GM19035 (cell line): Measurements from ENCODE around the gene IMPDH2.

Experiments used
- ATAC-seq: cut with Tn5 transposase; IDR thresholded peaks from one replicate; pipeline ENCODE4 v1.9.1; 2021; ENCODE audit not compliant: unreplicated experiment

IMPDH2 gene

DNA sequence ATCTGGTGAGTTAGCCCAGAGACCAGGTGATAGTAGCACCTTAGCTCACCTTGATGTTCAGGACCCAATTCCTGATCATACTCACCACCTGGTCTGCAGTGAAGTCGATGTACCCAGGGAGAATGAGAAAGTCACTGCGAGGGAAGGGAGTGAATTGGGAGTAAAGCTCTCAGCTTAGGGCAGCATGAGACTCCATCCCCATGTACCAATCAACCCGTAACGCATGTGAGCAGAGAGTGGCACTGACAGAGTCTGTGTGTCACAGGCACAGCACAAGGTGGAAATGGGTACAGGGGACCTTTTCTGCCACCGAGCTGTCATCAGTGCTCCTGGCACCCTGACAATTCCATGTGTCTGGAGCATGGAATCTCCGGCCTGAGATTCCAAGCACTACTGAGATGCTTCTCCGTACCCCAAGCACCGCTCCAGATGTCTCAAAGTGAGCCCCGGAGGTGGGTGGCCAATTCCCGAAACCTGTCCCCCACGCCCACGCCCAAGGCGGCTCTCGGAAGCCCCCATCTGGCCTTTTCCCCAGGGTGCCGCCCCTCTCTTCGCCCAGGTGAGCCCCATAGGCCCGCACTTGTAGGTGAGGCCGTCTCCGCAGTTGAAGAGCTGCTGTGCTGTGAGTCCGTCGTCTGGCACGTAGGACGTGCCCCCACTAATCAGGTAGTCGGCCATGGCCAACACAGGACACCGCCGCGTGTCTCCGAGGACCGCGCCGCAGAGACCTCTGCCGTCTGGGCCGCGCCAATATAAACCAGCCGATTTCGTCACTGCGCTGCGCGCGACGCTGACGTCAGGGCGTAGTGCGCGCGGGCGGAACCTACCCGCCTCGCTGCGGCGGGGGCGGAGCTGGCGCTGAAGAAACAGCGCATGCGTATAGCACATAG, at the start of gene IMPDH2:
IMPDH2 (minus strand) TSS at position 726 of the 890 bp plus-strand sequence; CDS start at position 678, 48 bp downstream.
- peak; percentile 93 for ATAC-seq

DNA sequence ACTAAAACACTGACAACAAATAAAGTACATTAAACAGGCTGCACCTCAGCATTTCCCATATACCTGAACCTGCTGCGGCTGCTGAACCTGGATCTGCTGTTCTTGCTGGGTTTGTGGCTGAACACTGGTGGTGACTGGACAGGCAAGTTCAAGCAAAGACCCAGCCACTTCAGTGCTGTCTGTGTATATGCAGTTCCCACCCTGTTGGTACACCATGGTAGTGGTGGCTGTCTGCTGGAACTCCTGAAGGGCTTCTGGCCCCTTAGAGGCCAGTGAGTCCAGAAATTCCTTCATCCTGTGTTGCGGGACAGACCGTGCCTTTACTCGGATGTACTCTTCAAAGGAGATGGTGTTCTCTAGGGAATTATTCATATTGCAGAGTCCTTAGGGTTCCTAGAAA, 47.4 kb upstream of the IMPDH2 start:
- ATAC-seq: no peak

DNA sequence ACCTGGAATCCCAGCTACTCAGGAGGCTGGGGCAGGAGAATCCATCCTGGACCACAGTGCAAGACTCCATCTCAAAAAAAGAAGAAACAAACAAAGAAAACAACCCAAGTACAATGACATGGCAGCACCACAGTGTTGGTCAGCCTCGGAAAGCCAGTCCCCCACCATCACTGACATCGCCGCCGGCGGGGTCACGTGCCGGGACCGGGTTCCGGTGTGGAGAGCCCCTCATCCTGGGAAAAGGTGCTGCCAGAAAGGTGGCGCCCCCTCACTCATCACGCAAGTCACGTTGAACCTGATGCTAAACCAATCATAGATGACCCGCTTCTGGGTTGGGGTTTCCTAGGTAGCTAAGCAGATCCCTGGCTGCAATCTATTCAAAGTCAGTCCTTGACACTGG, 46.9 kb upstream of the IMPDH2 start:
- ATAC-seq: no peak

DNA sequence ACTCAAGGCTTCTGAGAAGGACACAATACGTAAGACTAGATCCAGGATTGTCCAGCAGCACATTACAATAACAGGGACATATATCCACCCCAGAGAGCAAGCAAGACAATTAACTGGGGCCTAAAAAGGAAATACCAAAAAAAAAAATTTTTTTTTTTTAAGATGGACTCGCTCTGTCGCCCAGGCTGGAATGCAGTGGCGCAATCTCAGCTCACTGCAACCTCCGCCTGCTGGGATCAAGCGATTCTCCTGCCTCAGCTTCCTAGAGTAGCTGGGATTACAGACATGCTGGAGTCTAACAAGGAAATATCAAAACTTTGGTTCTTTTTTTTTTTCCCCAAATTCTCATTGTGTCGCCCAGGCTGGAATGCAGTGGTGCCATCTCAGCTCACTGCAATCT, 28.8 kb upstream of the IMPDH2 start:
- no peak for ATAC-seq

DNA sequence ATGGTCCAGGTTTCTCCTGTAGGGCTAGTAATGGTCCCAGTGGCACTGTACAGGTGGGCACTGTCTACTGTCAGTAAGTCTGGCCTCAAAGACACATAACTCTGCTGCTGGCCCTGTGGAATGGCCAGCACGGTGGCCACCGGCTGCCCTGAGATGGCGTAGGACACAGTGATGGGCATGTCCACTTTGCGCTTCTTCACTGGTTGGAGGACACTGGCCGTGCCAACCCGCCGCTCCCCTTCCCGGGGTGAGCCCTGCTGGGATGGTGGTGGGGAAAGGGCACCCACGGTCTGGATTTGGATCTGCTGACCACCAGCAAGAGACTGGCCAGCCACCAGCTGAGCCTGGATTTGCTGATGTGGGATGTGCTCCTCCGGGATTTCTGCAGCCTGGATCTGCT, 28.1 kb upstream of the IMPDH2 start:
- ATAC-seq: no peak

DNA sequence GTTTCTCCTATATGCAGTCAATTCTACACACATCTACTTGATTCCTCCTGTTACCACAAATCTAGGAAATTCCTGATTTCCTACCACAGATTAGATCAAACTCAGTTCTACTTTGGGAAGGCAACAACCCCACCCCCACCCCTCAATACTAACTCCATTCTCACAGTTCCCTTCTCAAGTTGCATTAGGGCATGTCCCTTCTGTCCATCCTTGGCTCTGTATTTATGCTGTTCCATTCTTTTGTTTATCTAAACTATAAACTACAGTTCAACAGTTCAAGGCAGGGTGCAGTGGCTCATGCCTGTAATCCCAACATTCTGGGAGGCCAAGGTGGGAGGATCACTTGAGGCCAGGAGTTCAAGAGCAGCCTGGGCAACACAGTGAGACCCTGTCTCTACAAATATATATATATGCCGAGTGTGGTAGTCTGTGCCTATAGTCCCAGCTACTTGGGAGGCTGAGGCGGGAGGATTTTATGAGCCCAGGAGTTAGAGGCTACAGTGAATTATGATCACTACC, 25.2 kb upstream of the IMPDH2 start:
- ATAC-seq: no peak

DNA sequence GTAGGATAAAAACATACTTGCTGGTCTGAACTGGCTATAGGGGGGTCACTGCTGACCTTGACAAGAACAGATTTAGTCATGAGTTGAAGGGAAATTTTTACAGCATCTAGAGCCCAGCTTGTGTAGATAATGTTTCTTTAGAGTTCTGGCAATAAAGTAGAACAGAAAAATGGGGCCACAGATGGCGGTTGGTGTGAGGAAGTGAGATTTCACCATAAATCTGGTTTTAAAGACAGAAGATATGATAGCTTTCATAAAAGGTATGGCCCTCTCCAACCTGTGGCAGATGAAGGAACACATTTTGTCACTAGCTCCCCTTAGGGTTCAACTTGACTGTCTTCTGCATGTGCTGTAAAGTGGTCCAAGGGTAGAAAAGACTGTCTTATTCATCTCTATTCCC, 24.3 kb upstream of the IMPDH2 start:
- ATAC-seq: no peak

DNA sequence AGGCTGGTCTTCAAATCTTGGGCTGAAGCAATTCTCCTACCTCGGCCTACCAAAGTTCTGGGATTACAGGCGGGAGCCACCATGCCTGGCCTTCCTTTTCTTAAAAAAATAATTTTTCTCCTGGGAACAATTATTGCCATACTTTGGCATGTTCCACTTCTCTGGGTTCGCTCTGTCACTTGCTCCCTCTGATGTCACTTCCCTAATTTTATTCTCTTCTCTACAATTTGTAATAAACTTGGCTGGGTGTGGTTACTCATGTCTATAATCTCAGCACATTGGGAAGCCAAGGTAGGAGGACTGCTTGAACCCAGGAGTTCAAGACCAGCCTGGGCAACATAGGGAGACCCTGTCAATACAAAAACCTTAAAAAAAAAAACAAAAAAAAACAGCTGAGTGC, 6.1 kb upstream of the IMPDH2 start:
- ATAC-seq: no peak

DNA sequence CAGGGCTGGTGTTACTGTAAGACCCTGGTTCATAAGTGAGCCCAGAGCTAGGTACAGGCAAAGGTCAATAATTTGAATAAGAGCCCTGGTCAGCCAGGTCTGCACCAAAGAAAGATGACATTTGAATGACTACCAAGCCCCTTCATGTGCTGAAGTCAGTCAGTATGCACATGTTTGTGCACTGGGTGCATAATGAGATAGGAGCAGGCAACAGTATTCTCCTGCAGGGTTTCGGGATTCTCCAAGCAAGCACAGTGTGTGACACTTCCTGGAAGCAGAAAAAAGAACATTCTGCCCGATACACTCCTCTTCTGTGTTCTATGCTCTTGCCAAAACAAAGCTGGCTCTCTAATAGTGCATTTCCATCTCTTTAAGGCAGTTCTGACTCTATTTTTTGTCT, 5.5 kb upstream of the IMPDH2 start:
- ATAC-seq: no peak

DNA sequence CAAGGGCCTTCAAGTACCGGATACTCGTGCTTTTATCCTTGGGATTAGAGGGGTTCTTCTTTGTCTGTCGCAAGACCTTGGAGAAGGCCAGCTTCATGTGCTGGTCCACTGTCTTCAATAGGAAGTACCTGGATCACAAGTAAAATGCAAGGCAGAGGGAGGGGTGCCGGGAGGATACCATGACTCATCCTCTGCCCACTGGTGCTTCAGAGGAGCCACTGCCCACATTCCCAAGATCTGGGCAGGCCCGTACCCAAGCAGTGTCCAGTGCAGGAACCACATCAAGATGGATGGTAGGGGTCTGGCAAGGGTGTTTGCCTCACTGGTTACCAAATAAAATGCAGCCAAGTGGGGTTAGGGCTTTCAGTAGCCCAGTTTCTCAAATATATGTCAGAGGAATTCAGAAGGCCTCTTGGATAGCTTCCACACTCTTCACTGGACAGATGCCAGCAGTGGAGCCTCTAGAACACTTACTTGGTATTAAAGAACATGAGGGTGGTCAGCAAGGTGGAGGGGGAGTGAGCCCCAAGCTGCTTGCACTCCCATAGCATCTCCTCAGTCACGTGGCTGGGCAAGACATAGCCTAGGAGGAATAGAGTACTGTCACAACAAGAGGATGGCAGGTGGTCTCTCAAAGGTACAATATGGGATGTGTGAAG, 3.6 kb upstream of the IMPDH2 start:
- ATAC-seq: no peak

DNA sequence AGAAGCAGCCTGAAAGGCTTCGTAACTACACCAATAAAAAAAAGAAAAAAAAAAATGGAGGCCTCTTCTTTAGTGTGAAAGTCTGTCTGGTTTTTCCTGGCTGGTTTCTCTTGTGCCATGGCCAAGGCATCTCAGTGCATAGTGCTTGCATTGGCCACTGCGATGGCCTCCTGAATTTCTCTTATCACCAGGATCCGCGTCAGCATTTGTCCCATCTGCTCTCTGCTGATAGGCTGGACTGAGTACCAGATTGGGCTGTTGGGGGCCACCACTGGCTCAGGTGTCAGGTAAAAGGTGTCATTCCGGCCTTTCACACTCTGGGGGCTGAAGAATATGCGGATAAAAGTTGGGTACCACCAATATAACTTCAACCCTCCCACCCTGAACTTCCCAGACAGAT, 1.1 kb upstream of the IMPDH2 start:
- ATAC-seq: no peak

DNA sequence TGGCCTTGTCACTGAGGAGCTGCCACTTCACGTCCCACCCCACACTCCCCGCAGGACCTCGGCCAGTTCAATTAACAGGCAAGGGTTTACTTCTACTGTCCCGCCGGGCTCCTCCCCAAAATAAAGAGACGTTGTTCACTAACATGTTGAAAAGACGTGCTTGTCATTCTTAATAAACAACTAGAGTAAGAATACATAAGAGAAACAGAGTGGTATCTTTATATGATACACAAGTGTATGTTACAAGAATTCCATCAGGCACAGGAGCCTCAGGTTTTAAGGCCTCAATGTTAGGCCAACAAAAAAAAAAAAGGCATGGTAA, 326 bp upstream of the IMPDH2 start:
- no peak for ATAC-seq

DNA sequence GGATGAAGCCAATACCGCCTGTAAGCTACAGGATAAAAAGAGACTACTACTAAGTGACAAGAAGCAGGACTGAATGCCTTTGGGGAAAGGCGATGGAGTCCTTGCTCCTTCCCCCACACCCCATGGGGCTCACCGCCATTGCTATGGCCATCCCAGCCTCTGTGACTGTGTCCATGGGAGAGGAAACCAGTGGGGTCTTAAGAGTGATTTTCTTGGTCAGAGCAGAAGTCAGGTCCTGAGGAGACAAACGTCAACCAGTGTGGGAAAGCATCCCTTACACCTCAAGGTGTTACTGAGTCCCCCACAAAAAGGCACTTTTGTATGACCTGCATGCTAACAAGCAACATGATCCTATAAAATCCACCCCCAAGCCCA, 913 bp downstream of the IMPDH2 start:
- ATAC-seq: no peak

DNA sequence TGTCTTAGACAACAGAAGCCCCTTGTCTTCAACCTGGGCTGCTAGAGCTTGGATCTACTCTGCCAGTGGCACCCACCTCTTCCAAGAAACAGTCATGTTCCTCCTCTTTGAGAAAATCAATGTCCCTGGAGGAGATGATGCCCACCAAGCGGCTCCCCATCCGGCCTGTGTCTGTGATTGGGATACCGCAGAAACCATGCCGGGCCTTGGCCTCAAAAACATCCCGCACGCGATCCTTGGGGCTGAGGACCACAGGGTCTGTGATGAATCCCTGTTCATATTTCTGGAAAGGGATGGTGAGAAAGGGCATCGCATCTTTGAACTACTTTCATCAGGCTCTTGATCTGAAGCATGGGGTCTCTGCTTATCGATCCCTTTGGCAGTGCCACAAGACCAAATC, 1.6 kb downstream of the IMPDH2 start:
- no peak for ATAC-seq

DNA sequence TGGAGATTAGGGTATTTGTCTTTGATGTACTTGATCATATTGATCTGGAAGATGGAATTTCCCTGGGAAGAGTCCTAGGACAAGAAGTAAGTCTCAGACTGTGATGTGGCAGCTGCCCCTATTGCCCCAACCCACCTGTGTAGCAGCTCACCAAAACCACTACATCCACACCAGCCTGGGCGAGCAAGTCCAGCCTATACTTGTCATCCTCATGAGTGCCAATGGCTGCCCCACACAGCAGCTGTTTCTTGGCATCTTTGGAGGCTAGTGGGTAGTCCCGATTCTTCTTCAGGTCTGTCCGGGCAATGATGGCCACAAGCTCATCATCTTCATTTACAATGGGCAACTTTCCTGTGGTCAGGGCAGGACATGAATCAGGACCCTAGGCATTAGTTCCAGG, 2.7 kb downstream of the IMPDH2 start:
- ATAC-seq: no peak

DNA sequence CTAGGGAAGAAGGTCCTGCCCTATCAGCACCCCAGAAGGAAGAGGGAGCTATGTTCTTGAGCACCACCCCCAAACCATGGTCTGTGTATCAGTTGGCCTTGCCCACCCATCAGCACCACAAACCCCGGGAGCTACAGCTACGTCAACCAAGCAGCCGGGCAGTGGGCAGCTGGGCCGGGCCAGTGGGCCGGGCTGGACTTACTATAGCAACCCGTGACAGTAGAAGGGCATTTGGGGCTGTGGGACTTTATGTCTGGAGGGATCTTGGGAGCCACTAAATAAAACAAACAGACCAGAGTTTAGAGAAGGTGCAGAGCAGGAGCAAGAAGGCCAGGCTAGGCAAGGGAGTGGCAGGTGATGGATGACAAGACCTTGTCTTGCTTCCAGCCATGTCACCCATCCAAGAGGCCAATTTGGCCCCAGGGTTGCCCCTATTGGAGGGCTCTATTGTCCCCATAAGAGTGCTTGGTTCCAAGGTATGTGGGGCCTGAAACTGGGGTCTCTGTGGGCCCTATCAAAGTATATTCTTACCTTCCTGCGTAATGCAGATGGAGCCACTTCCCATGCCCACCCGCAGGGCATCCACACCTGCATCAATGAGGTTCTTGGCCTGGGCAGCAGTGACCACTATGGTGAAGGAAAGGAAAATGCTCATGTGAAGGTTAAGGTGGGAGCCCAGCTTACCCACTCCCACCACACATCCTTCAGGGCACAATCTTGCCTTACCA, 3.2 kb downstream of the IMPDH2 start:
- ATAC-seq: no peak

DNA sequence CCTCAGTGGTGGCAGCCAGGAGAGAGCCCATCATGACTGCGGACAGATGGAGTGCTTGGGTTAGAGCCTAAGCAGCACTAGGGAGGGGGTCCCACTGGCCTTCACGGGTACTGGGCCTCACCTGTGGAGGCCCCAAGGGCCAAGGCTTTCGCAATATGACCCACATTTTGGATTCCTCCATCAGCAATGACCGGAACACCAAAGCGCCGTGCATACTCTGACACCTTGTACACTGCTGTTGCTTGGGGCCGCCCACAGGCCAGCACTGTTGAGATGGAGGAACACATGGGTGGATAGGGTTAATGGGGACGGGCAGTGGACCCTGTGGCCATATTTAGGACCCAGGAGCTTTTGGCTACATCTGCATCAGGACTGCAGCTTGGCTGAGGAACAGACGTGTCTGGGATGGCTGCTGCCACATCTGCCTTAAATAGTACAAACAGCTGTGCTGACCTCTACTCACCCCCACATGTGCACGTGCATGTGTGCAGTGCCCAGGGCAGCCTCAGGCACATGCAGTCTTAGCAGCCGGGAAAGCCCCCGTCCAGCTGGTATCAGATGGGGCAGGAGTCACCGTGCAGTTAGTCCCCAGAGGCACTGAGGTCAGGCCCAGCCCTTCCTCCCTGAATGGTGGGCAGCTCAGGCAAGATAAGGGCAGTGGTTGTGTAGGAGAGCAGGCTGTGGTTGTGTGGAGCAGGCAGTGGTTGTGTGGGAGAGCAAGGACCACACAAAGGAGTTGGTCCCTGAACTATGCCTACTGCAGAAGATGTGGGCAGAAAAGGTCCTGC, 4.0 kb downstream of the IMPDH2 start:
- ATAC-seq: no peak

DNA sequence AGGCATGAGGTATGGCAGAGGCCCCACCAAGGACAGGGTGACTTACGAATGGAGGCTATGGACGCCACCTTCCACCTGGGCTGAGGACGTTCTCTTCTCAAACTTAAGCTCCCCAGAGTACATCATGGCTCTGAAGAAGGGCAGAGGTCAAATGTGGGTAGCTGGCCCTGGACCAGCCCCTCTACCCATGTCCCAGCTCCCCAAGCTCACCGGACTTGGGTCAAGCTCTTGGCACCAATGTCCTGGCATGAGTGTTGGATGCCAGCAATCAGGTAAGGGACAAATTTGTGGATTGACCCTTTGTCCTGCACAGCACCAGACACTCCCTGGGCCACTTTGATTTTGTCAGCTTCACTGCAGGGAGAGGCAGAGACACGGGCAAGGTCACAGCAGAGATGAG, 4.7 kb downstream of the IMPDH2 start:
- no peak for ATAC-seq

DNA sequence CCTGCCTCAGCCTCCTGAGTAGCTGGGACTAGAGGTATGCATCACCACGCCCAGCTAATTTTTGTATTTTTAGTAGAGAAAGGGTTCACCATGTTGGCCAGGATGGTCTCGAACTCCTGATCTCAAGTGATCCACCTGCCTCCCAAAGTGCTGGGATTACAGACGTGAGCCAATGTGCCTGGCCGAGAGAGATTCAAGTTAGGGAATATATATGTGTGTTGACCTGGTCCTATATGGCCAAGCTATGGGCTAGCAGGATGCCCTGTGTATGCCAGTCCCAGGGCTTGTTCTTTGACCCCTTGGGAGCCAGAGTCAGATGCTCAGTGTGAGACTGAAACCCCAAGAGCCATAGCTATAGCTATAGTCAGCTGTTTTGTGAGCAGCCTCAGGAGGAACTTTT, 5.4 kb downstream of the IMPDH2 start:
- ATAC-seq: no peak

DNA sequence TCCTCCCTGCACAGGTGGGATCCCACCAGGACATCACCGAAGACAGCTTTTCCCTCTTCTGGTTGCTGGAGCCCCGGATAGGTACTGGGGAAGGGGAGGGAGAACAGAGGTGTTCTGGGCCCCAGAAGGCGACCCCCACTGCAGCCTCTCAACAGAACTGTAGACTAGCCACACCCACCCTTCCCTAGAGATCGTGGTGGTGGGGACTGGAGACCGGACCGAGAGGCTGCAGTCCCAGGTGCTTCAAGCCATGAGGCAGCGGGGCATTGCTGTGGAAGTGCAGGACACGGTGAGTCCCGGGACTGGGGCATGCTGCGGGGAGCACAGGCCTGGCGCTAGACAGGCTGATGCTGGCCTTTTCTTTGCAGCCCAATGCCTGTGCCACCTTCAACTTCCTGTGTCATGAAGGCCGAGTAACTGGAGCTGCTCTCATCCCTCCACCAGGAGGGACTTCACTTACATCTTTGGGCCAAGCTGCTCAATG, 6.5 kb downstream of the IMPDH2 start:
- ATAC-seq: no peak
